Activated CD8-positive, alpha-beta memory T cell treated with anti-CD3 and anti-CD28 coated beads for 4 hours (primary cell): Measurements from ENCODE around the gene CA9.

Source experiments
- DNase-seq, 2 donors: peaks; one replicate each; pipeline ENCODE4 v3.0.0-alpha.2; 2020; ENCODE audit warnings: low read depth in 2 of 2

The CA9 gene

GRCh38 chr9:35717132-35717870 lies 43.6 kb downstream of the CA9 start:
- no peak for DNase-seq

- DNase-seq, result no peak
These were observed 45.2 kb downstream of the CA9 start for GRCh38 chr9:35718721-35719511.

- DNase-seq, result no peak
These were observed 45.8 kb downstream of the CA9 start for GRCh38 chr9:35719546-35719945.

- DNase-seq, result no peak
These were observed 49.7 kb downstream of the CA9 start for GRCh38 chr9:35723426-35723825.

- no peak for DNase-seq
These were observed 50.2 kb downstream of the CA9 start for GRCh38 chr9:35723908-35724307.

- DNase-seq, result no peak
These were observed 51.6 kb downstream of the CA9 start for GRCh38 chr9:35725362-35725761.

- no peak for DNase-seq
These were observed 53.2 kb downstream of the CA9 start for GRCh38 chr9:35726931-35727330.

GRCh38 chr9:35727676-35728040 lies 53.9 kb downstream of the CA9 start:
- no peak for DNase-seq

GRCh38 chr9:35728041-35728971 lies 54.6 kb downstream of the CA9 start:
- no peak for DNase-seq

GRCh38 chr9:35729101-35729500 lies 55.4 kb downstream of the CA9 start:
- DNase-seq, result no peak

GRCh38 chr9:35729700-35730485 lies 56.2 kb downstream of the CA9 start:
- no peak for DNase-seq

GRCh38 chr9:35730486-35730854 lies 56.7 kb downstream of the CA9 start:
- DNase-seq, result no peak
